Fibroblast of pulmonary artery (primary cell): ENCODE data around the gene GPR143.
"Not testable (repeated sequence)": the region's sequence is repeated elsewhere in the genome, so short reads cannot be mapped to it uniquely, and the experiment has no call there.

Experiments used
- DNase-seq: peaks from one replicate; pipeline ENCODE4 v3.0.0-alpha.2; 2010; ENCODE audit warnings: low read depth
- H3K4me3 ChIP-seq: replicated peaks from 2 replicates; pipeline ENCODE4 v1.5.1; 2011; ENCODE audit warnings: low read depth, mild to moderate bottlenecking, control low read depth, low read length, moderate library complexity
- TF ChIP-seq, protein P1 (sequence below): IDR thresholded peaks from 2 replicates; pipeline ENCODE4 v1.5.1; 2011; ENCODE audit warnings: mild to moderate bottlenecking, control low read depth, low read length, inconsistent platforms; ENCODE audit errors: missing control alignments

The GPR143 gene

DNA sequence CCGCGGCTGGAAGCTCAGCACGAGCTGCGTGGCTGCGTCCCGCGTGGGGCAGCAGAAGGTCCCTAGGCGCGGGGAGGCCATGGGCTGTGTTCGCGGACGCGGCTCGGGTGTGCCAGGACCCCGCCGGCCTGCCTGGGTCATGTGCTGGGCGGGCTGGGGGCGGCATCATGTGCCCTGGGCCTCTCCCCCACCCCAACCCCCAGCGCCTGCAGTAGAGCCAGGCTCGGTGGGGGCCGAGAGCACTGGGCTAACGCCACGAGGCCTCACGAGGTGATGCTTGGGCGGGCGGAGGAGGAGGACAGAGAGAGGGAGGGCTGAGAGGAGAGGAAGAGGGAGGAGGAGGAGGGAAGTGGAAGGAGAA, at the start of gene GPR143:
Gene GPR143, minus strand, starts transcription at position 111 of the 361 bp plus-strand sequence. Its CDS starts 30 bp downstream, at position 81.
- TF ChIP-seq, protein P1, sequence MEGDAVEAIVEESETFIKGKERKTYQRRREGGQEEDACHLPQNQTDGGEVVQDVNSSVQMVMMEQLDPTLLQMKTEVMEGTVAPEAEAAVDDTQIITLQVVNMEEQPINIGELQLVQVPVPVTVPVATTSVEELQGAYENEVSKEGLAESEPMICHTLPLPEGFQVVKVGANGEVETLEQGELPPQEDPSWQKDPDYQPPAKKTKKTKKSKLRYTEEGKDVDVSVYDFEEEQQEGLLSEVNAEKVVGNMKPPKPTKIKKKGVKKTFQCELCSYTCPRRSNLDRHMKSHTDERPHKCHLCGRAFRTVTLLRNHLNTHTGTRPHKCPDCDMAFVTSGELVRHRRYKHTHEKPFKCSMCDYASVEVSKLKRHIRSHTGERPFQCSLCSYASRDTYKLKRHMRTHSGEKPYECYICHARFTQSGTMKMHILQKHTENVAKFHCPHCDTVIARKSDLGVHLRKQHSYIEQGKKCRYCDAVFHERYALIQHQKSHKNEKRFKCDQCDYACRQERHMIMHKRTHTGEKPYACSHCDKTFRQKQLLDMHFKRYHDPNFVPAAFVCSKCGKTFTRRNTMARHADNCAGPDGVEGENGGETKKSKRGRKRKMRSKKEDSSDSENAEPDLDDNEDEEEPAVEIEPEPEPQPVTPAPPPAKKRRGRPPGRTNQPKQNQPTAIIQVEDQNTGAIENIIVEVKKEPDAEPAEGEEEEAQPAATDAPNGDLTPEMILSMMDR, result no peak
- H3K4me3 ChIP-seq, result no peak within 1 kb of the TSS

DNA sequence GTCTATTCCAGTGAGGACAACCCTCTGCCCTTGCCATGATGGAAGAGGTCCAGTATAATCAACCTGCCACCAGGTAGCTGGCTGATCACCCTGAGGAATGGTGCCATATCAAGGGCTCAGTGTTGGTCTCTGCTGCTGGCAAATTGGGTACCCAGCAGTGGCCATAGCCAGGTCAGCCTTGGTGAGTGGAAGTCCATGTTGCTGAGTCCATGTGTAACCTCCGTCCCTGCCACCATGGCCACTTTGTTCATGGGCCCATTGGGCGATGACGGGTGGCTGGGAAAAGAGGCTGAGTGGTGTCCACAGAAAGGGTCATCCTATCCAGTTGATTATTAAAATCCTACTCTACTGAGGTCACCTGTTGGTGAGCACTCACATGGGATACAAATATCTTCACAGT, 45.4 kb upstream of the GPR143 start:
- not testable (repeated sequence) for DNase-seq, H3K4me3 ChIP-seq

More for the DNA sequence above, at the start of gene GPR143:
- no peak for DNase-seq

DNA sequence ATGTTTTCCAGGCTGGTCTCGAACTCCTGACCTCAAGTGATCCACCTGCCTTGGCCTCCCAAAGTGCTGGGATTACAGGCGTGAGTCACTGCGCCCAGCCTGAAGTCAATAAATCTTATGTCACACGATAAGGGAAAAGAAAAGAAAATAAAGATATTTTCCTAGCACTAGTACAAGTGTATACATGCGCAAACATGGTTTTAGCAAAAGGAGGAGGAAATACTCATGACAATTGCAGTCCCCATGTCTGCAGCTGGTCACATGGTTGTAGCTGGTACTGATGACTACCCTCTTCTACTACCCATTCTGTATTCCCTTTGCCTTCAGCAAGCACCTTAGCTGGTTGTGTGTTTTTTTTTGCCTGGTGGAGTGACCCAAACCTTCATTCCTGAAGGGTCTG, 44.2 kb upstream of the GPR143 start:
- DNase-seq, H3K4me3 ChIP-seq: not testable (repeated sequence)

DNA sequence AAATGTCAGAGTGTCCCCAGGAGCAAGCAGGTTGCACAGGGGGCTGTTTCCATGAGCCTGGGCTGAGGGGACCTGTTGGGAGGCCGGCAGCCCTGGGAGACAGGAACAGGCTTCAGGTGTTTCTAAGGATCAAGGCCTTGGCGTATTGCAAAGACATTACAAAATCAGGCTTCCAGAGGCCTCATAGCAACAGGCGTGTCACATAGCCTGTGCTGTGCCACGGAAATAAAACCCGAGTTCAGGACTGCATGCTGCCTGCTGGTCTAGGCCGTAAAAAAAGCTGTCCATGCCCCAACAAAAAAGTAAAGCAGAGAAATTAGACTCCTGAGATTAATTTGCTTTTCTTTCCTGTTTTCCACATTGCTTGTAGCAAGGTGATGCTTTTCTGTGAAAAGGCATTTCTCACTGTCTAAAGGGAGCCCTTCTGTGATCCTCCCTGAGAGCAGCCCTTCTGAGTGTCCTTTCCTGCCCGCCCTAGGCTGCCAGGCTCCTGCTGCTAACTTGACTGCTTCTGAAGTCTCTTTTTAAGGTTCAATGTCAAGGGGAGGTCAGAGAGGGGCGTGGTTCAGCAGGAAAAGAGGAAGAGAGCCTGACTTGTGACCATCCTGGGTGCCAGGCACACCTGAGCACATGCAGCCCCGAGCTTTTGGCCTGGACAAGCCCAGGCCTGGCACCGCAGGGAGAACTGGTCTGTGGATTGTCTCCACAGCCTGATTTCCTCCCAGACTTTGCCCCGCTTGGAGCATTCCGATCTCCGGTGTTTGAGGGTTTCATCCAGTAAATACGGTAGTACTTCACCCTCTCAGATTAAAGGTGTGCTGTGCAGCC, 41.9 kb upstream of the GPR143 start:
- no peak overlapping the region for H3K4me3 ChIP-seq
- no peak for DNase-seq
- TF ChIP-seq, protein P1, result no peak

DNA sequence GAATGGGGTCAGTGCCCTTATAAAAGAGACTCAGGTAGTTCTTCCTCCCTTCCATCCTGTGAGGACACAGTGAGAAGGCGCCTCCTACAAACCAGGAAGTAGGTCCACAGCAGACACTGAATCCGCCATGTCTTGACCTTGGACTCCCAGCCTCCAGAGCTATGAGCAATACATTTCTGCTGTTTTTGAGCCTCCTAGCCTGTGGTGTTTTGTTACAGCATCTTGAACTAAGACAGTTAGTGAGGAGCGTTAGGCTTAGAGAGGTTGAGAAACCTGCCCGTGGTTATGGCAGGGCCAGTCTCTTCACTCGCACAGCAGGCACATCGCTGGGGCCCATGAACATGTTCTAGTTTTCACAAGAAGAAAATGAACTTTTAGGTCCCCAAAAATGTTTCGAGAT, 40.3 kb upstream of the GPR143 start:
- H3K4me3 ChIP-seq, result no peak overlapping the region
- no peak for DNase-seq
- TF ChIP-seq, protein P1, result no peak

DNA sequence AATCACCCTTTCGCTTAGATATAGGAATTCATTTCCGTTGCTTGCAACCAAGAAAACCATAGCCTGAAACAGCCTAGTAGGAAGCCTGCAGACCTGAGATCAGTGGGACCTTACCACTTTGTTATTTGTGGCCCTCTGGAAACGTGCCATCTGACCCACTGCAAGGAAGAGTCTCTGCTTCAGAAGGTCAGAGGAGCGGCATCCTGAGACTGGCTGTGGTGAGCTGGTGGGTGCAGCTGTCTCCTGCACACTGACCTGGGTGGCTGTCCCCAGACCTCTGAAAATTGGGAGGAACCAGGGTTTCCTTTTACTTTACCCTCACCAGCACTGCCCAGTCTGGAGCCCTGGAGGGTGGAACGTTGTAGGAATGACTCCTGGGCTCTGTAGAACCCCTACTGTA, 38.8 kb upstream of the GPR143 start:
- no peak for DNase-seq
- TF ChIP-seq, protein P1, result no peak
- H3K4me3 ChIP-seq, result no peak overlapping the region

DNA sequence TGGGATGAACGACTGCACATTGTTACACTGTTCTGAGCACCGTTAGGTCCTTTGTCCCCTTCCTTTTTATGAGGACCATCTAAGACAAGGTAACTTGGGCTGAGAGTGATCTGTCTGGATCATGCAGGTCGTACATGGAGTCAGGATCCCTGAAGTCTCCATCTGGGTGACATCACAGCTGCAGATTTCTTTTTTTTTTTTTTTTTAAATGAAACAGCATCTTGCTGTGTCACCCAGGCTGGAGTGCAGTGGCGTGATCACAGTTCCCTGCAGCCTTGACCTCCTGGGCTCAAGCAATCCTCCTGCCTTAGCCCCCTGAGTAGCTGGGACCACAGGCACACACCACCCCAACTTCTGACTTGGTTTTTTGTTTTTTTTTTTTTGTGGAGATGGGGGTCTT, 37.1 kb upstream of the GPR143 start:
- TF ChIP-seq, protein P1, result no peak
- H3K4me3 ChIP-seq, result no peak overlapping the region
- DNase-seq, result no peak
